K562 (cell line): ENCODE results near the gene FNBP1. TPM values are rescaled to one million over a fixed set of nuclear protein-coding genes. Genes with fewer than 3 reads are reported as not detected.

Source experiments
- ATAC-seq: fragments of 200-7000 bp; cut with Tn5 transposase; 3 replicates; pipeline ENCODE4 v1.9.1; 2020; ENCODE audit warnings: moderate library complexity
- BruUV-seq: library from RNA; stranded (reverse); fragments of 400-500 nt; replicated peaks from 2 replicates; lab custom pipeline; 2021; lab: Mats Ljungman, UMichigan
- CTCF ChIA-PET: fragments of 300-600 bp; formaldehyde crosslinking; extraction: SDS; loops from one replicate; lab custom pipeline; 2021; ENCODE audit warnings: low intra/inter-chr PET ratio; lab: Yijun Ruan, JAX
- POLR2A ChIA-PET: fragments of 300-600, 350-650 bp; sonication (Branson Sonifier 250); formaldehyde crosslinking; extraction: SDS; loops from one replicate; lab custom pipeline; 2021; ENCODE audit warnings: antibody characterized with exemption, inconsistent platforms; lab: Yijun Ruan, JAX
- DNase-seq, 4 experiments: peaks; one replicate each; pipeline versions ENCODE4 v3.0.0 to v3.0.0-alpha.2; 2011 to 2018; ENCODE audit warnings: low spot score in 3 of 4, mixed read lengths in 3 of 4; ENCODE audit errors: extremely low read depth in 1 of 4
- FAIRE-seq: peaks from 2 replicates; lab custom pipeline; 2011; peaks lifted over from hg19 to GRCh38; lab: Jason Lieb, UNC
- H2AFZ ChIP-seq: 2 replicates; pipeline ENCODE4 v1.6.0; 2011; ENCODE audit warnings: low read depth, low read length, control low read depth, inconsistent platforms
- H3K27ac ChIP-seq: fragments of 200-600 bp; 3 replicates; pipeline ENCODE4 v1.8.0; 2011; ENCODE audit warnings: low read depth, mild to moderate bottlenecking, control low read depth, inconsistent platforms, low read length, moderate library complexity, mixed read lengths; ENCODE audit errors: extremely low read depth
- H3K27me3 ChIP-seq, 2 experiments: fragments of 300-600 bp in 1 of 2; 2 replicates in 1 of 2; 3 replicates in 1 of 2; pipeline versions ENCODE4 v1.6.0 to v1.8.0; 2011; ENCODE audit warnings: inconsistent platforms in 2 of 2, low read length in 2 of 2, mild to moderate bottlenecking in 1 of 2, mixed read lengths in 1 of 2, moderate library complexity in 1 of 2; ENCODE audit not compliant: control insufficient read depth in 2 of 2, insufficient read depth in 2 of 2
- H3K36me3 ChIP-seq: fragments of 300-600 bp; 3 replicates; pipeline ENCODE4 v1.8.0; 2011; ENCODE audit warnings: mild to moderate bottlenecking, low read length, inconsistent platforms; ENCODE audit not compliant: control insufficient read depth, insufficient read depth
- H3K4me1 ChIP-seq, 2 experiments: fragments of 200-600 bp in 1 of 2; replicated peaks in 1 of 2; 2 replicates in 1 of 2; 3 replicates in 1 of 2; pipeline versions ENCODE4 v1.5.1 to v1.8.0; 2011; ENCODE audit warnings: inconsistent platforms in 2 of 2, low read length in 2 of 2, mild to moderate bottlenecking in 1 of 2, mixed read lengths in 1 of 2, moderate library complexity in 1 of 2; ENCODE audit not compliant: control insufficient read depth in 2 of 2, insufficient read depth in 2 of 2
- H3K4me2 ChIP-seq: 2 replicates; pipeline ENCODE4 v1.6.1; 2011; ENCODE audit warnings: low read length, control low read depth, inconsistent platforms, mixed read lengths; ENCODE audit not compliant: insufficient read depth
- H3K4me3 ChIP-seq: fragments of 200-600 bp; sonication (generic), shearing (Covaris generic); 2 replicates; pipeline ENCODE4 v1.5.1; 2016; ENCODE audit warnings: control low read depth, inconsistent platforms
- H3K79me2 ChIP-seq: fragments of 200-600 bp; 3 replicates; pipeline ENCODE4 v1.8.0; 2011; ENCODE audit warnings: low read length, inconsistent platforms; ENCODE audit not compliant: control insufficient read depth, insufficient read depth
- H3K9ac ChIP-seq, 2 experiments: 2 replicates each; pipeline versions ENCODE4 v1.6.0 to v1.6.1; 2011; ENCODE audit warnings: low read depth in 2 of 2, low read length in 2 of 2, control low read depth in 1 of 2, inconsistent platforms in 1 of 2, mild to moderate bottlenecking in 1 of 2, mixed read lengths in 1 of 2; ENCODE audit not compliant: insufficient read depth in 1 of 2
- H3K9me1 ChIP-seq: one replicate; pipeline ENCODE4 v1.6.0; 2011; ENCODE audit warnings: inconsistent platforms, mild to moderate bottlenecking, low read length, moderate library complexity; ENCODE audit not compliant: control insufficient read depth, insufficient read depth
- H3K9me3 ChIP-seq: replicated peaks from 2 replicates; pipeline ENCODE4 v1.5.1; 2011; ENCODE audit warnings: low read depth, low read length, inconsistent platforms; ENCODE audit not compliant: control insufficient read depth, insufficient read depth
- H4K20me1 ChIP-seq: replicated peaks from 2 replicates; pipeline ENCODE4 v1.6.1; 2011; ENCODE audit warnings: low read length, inconsistent platforms, mixed read lengths; ENCODE audit not compliant: control insufficient read depth, insufficient read depth
- CBFA2T3 ChIP-seq: fragments of 450-650 bp; IDR thresholded peaks from 2 replicates; pipeline ENCODE4 v1.6.1; 2017
- IFI16 ChIP-seq: fragments of 250-450 bp; sonication (Bioruptor Pico); IDR thresholded peaks from 2 replicates; pipeline ENCODE4 v2.1.2; 2022; ENCODE audit warnings: mild to moderate bottlenecking, inconsistent platforms
- KLF13 ChIP-seq: fragments of 450-650 bp; IDR thresholded peaks from 2 replicates; pipeline ENCODE4 v1.6.1; 2016; ENCODE audit warnings: missing genetic modification characterization, low read depth, mild to moderate bottlenecking, missing compliant biosample characterization, moderate library complexity, borderline replicate concordance
- OTX1 ChIP-seq: fragments of 450-650 bp; formaldehyde crosslinking; IDR thresholded peaks from 2 replicates; pipeline ENCODE4 v1.4.0; 2022; ENCODE audit warnings: mild to moderate bottlenecking
- PCBP2 ChIP-seq: fragments of 200-400 bp; formaldehyde crosslinking; IDR thresholded peaks from 2 replicates; pipeline ENCODE4 v1.6.1; 2018; ENCODE audit warnings: low read length, low read depth, mild to moderate bottlenecking, moderate library complexity; ENCODE audit not compliant: poor library complexity, severe bottlenecking
- PHB ChIP-seq: fragments of 250-450 bp; sonication (Bioruptor Pico); IDR thresholded peaks from 2 replicates; pipeline ENCODE4 v1.5.0; 2021
- RBM17 ChIP-seq: fragments of 200-400 bp; formaldehyde crosslinking; IDR thresholded peaks from 2 replicates; pipeline ENCODE4 v1.6.1; 2017; ENCODE audit warnings: low read depth, mild to moderate bottlenecking, low read length, borderline replicate concordance
- TFAM ChIP-seq: fragments of 250-450 bp; sonication (Bioruptor Pico); conservative IDR thresholded peaks from 2 replicates; pipeline ENCODE4 v1.5.0; 2021; ENCODE audit warnings: mild to moderate bottlenecking, moderate library complexity
- U2AF1 ChIP-seq: fragments of 200-400 bp; formaldehyde crosslinking; optimal IDR thresholded peaks from 2 replicates; pipeline ENCODE3; 2017; ENCODE audit warnings: mild to moderate bottlenecking, low read depth, low read length, moderate library complexity
- YY1 ChIP-seq, 3 experiments: IDR thresholded peaks; 2 replicates each; pipeline ENCODE4 v1.6.1; 2011; ENCODE audit warnings: low read length in 2 of 3, mild to moderate bottlenecking in 2 of 3, moderate library complexity in 2 of 3, borderline replicate concordance in 1 of 3, control low read depth in 1 of 3, low read depth in 1 of 3; ENCODE audit not compliant: insufficient read depth in 3 of 3, insufficient replicate concordance in 2 of 3, control insufficient read depth in 1 of 3, insufficient read length in 1 of 3; ENCODE audit errors: extremely low read depth in 1 of 3
- ZBTB7A ChIP-seq: IDR thresholded peaks from 2 replicates; pipeline ENCODE4 v1.6.1; 2011; ENCODE audit warnings: low read depth, mild to moderate bottlenecking, low read length, moderate library complexity, borderline replicate concordance; ENCODE audit not compliant: control insufficient read depth
- ZNF253 ChIP-seq: fragments of 250-450 bp; sonication (Bioruptor Pico); conservative IDR thresholded peaks from 2 replicates; pipeline ENCODE4 v1.6.1; 2021; ENCODE audit warnings: mild to moderate bottlenecking
- ZNF449 ChIP-seq: fragments of 250-450 bp; sonication (Bioruptor Pico); IDR thresholded peaks from 2 replicates; pipeline ENCODE4 v1.8.0; 2022; ENCODE audit warnings: moderate library complexity, mild to moderate bottlenecking, inconsistent platforms
- ZNF707 ChIP-seq: fragments of 250-450 bp; sonication (Bioruptor Pico); conservative IDR thresholded peaks from 2 replicates; pipeline ENCODE4 v1.8.0; 2022; ENCODE audit warnings: inconsistent platforms, mild to moderate bottlenecking, moderate library complexity
- WGBS: fragments of 100-300 bp; shearing (Covaris generic); methylation state at CpG from one replicate; pipeline ENCODE4 v1.1.6; 2016; ENCODE audit warnings: low coverage, mixed read lengths; ENCODE audit not compliant: insufficient coverage; ENCODE audit errors: missing lambda C conversion rate; 5-methylcytosine and 5-hydroxymethylcytosine counted together
- in situ Hi-C: fragments of 300-500 bp; cut with MboI; formaldehyde crosslinking; loops from 4 replicates; pipeline ENCODE4 v1.15.0; 2018; ENCODE audit warnings: inconsistent platforms, mixed read lengths
- intact Hi-C: fragments of 100-400 bp; cut with micrococcal nuclease; formaldehyde crosslinking; loops from 2 replicates; pipeline ENCODE4 v1.14.2; 2022
- polyA plus RNA-seq, 8 experiments: library from polyadenylated mRNA; depleted of rRNA in 4 of 8; stranded (reverse) in 5 of 8; unstranded in 3 of 8; fragments of >200 nt; fragmentation: Nextera tagmentation in 2 of 8; fragmentation: Illumina TruSeq in 1 of 8; extraction: Ambion mirVana in 2 of 8; extraction: Trizol in 1 of 8; gene quantifications; 2 replicates each; pipeline versions ENCODE4 v1.2.1 to v1.2.3, GENCODE V29; 2011 to 2014; ENCODE audit warnings: inconsistent platforms in 1 of 8, missing spikeins in 1 of 8
- total RNA-seq, 7 experiments: library from RNA; depleted of rRNA in 6 of 7; stranded (reverse); fragments of >200 nt in 6 of 7; fragmentation: Illumina TruSeq in 2 of 7; extraction: Trizol in 2 of 7; gene quantifications; 2 replicates each; pipeline versions ENCODE4 v1.2.1 to v1.2.3, GENCODE V29; 2011 to 2021; ENCODE audit warnings: low replicate concordance in 1 of 7

Gene FNBP1
- total and polyA plus RNA-seq, 9 of the 15 experiments (the other 6 are each of a cell fraction or from before 2014, with no cell fraction given): 1.8 to 14.9 (median 7.6) TPM

DNA sequence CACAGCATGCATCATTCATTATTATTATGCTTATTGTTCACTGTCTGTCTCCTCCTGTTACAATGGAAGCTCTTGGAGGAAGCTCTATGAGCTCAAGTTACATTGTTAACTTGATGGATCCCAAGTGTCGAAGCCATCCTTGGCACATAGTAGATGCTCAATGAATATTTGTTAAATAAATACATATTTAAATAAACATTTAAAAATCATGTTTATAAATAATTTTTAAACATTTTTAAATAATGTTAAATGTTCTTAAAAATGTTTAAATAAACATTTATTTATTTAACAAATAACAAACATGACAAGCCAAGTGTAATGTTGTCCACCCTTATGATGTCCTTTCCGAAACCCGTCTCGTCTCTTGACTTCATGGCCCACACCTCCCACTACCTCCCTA lies 138.3 kb downstream of the FNBP1 start (continued):
- TF ChIP-seq PHB (CRISPR knock-in tag): no peak
- TF ChIP-seq TFAM (CRISPR knock-in tag): no peak
- no peak for TF ChIP-seq CBFA2T3
- no peak for TF ChIP-seq KLF13 (tag)

GRCh38 chr9:129902740-129903134 lies 140.3 kb downstream of the FNBP1 start:
- in situ Hi-C loops: no loop called here
- no peak overlapping the region for H3K4me2 ChIP-seq

More at GRCh38 chr9:129902740-129903134, 140.3 kb downstream of the FNBP1 start:
- BruUV-seq: no TSS peak
- peaks cover 0 to 6% of the 10 kb centered on the region in 2 experiments; a peak in 3 of 5 replicates for H3K4me1 ChIP-seq
- no peaks in the 10 kb centered on the region for H3K79me2 ChIP-seq
- FAIRE-seq (no peak), DNase-seq (no peak), ATAC-seq (no peak)
- H3K36me3 ChIP-seq: no peaks in the 10 kb centered on the region
- POLR2A ChIA-PET: interaction anchor here (0.8 to 1.7 kb wide), 2 partner anchors 8 to 11 kb away, joined by 5 to 7 read pairs; no protein-coding TSS in a partner anchor
- intact Hi-C loops: no loop called here
- no peaks in the 10 kb centered on the region for H3K9me1 ChIP-seq
- H3K27me3 ChIP-seq: no peaks in the 10 kb centered on the region
- H3K27ac ChIP-seq: no peak overlapping the region
- H4K20me1 ChIP-seq: no peaks in the 10 kb centered on the region
- H3K4me3 ChIP-seq: no peak overlapping the region
- no peak overlapping the region for H2AFZ ChIP-seq
- H3K9me3 ChIP-seq: no peaks in the 10 kb centered on the region
- no peak for TF ChIP-seq PCBP2
- no peak for TF ChIP-seq YY1 (IDR thresholded peaks at IDR 0.05; ENCODE audit: borderline replicate concordance in 1 of 3, control insufficient read depth in 1 of 3, extremely low read depth in 1 of 3, insufficient read depth in 3 of 3, insufficient read length in 1 of 3, insufficient replicate concordance in 2 of 3, low read depth in 1 of 3, low read length in 2 of 3)
- TF ChIP-seq RBM17: no peak
- no peak for TF ChIP-seq ZNF253 (CRISPR knock-in tag)
- no peak for TF ChIP-seq U2AF1
- TF ChIP-seq OTX1 (CRISPR knock-in tag): no peak
- no peak for TF ChIP-seq IFI16 (CRISPR knock-in tag)
- no peak for TF ChIP-seq ZNF707 (CRISPR knock-in tag)
- TF ChIP-seq ZNF449: no peak
- TF ChIP-seq ZBTB7A: no peak
- TF ChIP-seq, all 486 proteins: peak for 0
- no peak overlapping the region for H3K9ac ChIP-seq
- CTCF ChIA-PET: no interaction called here
- 60% methylated on average over 8 of the region's 8 CpGs for WGBS
